Amygdala (tissue), 56 donors: ENCODE measurements around the gene DNAH7.
"Not testable (repeated sequence)": the region's sequence is repeated elsewhere in the genome, so short reads cannot be mapped to it uniquely, and the experiment has no call there.

Experiments
- DNase-seq, 56 donors: peaks; one replicate each; lab custom pipeline; 2025; lab: John Stamatoyannopoulos, UW

Gene DNAH7

DNA sequence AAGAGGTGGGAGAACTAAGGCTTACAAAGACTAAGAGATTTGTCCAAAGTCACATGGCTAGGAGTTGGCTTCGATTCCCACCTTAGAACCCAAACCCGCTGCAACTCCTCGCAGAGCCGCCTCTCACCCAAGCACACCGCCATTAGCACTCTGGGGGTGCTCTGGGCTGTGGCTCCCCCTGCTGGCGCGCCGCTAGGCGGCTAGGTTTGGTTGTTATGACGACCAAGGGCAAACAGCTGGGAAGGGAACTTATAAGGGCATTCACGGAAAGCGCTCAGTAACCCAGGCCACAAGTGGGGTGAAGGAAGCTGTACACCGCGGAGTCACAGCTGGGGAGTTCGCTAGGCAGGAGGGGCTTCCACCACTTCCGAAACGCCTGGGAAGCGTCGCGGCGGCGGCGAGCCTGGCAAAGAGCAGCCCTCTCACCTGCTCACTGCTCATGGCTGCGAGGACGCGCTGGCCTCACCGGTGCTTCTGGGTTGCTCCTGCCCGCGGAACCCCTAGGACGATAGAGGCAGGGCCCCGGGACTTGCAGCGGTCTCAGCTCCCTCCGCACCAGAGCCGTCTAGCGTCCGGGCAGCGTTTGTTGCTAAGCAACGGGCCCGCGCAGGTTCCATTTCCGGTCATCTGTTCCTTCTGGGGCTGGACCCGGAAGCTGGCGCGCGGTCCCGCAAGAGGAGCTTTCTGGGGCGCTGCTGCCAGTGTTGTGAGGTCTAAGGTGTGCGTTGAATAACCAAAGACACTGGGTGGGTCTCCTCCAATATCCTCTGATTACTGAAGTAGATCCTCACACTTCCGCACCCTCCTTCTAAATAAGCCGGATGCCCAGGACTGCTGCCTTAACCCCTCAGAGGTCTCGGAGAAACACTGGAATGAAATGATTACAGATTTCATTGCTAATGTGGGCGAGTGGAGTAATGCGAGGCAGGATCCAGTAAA lies at the start of gene DNAH7:
DNAH7 (minus strand) TSS at position 567 of the 939 bp plus-strand sequence; CDS start at position 441, 126 bp downstream.
- peak; percentile 26 to 93 (median 75) for DNase-seq

DNA sequence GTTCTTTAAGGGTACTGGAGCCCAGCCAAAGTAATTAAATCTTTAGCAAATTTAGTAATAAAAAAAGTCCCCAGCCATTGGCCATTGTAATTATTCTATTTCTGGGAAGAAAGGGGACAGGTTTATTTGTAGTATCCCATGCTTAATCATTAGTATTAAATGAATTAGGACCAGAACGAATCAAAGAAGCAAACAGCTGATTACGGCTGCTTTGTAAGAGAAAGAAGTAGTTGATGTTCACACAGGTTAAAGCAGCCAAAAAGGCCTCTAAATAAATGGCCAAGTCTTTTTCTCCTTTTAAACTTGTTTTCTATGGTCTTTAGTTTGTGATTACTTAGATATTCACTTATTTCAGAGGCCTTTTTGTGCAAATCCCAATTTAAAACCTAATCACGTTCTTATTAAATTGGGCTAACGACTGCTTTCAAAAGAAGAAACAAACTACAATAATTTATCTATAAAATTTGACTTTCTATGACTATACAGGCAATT lies 48.6 kb upstream of the DNAH7 start:
- DNase-seq: no peak

DNA sequence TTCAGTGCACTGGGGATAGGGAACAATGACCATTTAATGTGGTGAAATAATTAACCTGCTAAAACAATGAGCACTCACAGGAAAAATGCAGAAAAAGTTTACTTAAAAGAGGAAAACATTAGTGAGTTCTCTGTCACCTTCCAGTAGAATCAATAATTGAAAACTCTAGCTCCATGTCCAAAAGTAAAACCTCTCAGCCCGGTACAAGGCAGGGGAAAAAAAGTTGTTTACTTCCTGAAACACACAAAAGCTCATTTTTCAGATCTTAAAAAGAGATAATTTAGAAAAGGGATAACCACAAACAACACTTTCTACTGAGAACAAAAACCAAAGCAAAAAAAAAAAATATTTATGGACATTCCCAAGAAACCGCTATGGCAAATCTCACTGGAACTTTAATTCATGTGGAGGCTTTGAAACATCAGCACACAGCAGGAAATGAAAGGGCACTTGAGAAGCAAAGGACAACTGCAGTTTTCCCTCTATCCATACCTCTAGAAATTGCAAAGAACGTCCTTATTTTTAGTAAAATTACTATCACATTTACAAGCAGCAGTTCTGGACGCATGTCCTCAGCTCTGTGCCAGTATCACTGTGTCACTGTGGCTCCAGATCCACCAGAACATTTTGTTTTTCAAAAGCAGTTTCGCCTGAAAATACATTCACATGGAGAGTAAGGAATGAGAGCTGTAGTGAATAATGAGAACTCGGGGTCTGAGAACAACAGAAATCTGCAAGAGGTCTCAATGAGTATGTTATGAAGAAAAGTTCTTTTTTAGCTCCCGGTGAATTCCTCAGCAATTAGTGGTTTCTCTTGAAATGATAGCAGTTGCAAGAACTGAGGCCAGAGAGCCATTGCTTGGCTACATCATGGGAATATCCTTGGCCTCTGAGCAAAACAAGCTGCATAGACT lies 44.7 kb upstream of the DNAH7 start:
- DNase-seq: peak in 5 of 56 donors; percentile 7 to 23 (median 15)

DNA sequence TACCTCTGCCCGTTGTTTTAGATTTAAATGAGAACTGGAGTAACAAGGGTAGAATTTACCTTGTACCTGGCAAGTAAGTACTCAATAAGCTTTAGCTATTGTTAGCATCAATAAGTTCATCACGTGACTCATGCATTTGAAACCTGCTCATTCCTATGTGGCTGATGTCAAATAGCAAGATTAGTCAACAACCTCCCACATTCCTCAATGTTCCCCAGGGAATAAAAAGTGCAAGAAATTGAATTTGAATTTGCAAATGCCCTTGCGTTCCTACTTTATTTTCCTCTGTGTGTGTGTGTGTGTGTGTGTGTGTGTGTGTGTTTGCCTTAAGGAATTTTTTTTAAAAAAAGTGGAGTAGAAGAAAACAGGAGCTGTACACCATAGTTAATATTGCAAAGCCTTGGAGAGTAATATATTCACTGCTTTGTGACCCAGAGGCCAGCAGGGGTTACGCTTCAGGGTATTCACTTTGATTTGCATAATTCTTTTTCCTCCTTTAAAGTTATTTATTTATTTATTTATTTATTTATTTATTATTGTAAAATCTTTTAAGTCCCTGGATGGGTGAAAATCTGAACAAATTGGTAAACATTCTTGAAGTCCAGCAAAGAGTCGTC lies 43.9 kb upstream of the DNAH7 start:
- peak in 1 of 56 donors; percentile 2 for DNase-seq

DNA sequence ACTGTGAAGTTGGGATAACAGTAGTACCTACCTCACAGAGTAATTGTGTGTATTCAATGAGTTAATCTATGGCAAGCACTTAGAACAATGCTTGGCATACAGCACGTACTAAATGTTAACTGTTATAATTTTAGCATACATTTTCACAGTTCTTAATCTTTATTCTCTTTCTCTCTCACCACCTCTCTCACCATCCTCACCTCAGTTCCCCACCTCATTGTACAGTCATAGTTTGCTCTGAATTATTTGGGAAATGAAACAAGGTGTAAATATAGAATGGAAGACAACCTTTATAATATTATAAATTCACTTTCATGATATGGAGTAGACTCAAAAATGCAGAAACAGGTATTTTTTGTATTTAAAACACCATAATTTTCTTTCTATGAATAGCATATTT lies 40.0 kb upstream of the DNAH7 start:
- no peak for DNase-seq

DNA sequence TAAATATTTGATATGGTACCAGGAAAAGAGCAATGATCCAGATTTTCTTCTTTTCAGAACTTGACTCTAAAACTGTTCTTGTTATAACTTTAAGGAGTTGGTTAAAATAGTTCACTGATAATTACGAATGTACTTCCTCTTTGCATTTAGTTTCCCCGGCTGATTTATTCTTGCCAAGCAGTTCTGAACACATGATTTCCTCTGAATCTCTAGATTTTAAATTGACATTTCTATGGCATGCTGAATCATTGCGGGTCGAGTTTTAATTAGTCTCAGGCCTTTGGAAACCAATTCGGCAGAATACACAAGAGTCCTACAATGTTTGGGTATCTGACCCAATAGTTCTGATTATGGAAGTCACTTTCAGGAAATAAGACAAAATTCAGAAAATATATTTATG lies 37.3 kb upstream of the DNAH7 start:
- no peak for DNase-seq

DNA sequence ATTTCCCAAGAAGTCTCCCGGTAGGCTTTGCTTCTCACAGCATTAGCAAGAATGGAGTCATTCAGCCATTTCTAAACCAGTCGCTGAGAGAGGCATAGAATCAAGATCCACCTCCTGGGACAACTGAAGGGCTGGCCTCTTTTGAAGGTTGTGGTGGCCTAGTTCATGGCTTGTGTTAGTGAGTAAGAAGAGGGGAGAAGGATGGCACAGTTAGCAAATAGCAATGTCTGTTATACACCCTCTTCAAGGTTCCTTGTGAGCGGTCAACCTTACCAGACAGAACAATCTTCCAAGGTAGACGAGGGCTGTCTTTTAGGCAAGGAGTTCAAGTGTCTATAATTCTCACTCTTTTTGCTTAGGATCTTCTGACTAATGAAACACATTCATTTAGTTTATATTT lies 35.4 kb upstream of the DNAH7 start:
- no peak for DNase-seq

DNA sequence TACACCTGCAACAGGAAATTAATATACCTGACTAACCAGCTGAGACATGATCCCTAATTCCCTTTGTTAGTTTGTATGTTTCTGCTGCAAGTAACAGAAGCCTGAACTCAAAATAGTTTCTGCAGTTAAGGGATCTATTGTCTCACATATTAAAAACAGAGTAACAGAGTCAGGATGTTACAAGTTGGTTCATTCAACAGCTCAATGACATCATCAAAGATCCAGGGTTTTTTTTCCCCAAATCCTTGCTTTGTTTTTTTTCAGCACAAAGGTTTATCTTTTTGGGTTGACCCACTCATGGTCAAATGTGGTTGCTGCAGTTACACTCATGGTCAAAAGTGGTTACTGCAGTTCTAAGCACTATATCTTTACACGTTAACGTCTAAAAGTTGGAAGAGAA lies 35.0 kb upstream of the DNAH7 start:
- DNase-seq: no peak

DNA sequence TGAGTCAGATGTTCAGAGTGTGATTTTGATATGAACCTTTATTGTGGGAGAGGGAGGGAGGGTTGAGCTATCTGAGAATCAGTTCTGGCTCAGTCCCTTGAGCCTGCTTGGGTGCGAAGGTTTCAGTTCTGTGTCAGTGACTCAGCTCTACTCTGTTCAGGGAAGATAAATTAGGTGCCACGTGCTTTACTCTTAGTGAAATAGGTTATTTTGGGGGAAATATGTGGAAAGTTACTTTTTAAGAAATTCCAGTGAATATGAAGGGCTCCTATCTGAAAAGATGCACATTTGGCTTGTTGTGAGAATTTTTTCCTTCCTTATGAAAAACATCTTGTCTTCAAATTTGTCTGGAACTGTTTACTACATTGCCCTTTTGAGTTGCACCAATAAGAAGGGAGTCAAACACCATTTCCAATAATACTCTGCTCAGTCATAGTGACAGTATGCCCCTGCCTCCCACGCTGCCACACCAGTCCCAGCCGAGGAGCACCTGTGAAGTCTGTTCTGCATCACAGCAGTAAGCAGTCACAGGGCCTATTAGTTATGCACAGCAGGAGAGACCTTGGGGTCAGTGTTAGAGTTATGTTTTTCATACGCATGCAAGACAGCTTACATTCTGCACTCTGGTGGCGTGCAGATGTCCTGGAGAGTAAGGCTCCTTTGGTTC lies 32.8 kb upstream of the DNAH7 start:
- DNase-seq: no peak

DNA sequence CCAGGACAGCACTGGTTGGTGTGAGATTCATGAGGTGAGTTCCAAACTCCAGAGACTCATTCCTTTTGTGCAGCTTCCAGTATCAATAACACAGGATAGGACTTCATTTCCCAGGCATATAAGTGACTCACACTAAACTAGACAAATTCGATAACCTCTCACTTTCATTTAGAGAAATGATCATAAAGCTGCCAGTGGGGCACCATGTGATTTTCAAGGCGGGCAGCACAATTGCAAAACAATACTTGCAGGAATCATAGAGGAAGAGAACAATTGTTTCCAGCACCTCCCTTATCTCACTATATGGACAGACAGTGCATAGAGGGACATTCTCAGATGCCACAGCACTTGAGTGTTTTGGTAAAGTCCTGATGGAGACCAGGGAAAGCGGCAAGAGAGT lies 31.3 kb upstream of the DNAH7 start:
- no peak for DNase-seq

DNA sequence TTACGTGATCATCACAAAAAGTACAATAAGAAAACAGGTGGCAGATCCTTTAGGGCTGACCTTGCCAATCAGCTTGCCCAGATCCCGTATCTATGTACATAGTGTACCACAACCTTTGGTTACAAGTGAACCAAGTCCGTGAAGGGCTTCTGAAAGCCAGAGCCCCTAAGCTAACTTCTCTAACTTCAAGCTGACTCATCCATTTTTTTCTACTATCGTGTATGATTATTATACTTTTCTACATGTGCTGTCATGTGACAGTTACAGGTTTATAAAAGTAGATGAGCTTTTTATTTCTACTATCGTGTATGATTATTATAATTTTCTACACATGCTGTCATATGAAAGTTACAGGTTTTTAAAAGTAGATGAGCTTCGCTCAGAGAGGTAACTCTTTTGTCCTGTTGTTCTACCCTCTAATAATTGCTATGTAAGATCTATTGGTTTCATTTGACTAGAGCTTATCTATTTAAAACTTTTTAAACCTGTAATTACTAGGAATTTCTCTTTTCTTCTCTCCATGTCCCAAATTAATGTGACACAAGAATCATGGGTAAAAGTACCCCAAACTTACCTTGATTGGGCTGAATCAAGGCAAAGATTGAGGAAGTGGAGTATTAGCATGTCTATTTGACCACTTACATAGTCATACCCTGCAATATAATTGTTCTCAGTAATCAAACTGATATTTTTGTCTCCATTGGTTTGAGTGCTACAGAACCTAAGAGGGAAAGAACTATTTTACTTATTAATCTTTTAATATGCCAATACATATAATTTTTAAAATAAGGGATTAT lies 29.4 kb upstream of the DNAH7 start:
- DNase-seq: no peak

DNA sequence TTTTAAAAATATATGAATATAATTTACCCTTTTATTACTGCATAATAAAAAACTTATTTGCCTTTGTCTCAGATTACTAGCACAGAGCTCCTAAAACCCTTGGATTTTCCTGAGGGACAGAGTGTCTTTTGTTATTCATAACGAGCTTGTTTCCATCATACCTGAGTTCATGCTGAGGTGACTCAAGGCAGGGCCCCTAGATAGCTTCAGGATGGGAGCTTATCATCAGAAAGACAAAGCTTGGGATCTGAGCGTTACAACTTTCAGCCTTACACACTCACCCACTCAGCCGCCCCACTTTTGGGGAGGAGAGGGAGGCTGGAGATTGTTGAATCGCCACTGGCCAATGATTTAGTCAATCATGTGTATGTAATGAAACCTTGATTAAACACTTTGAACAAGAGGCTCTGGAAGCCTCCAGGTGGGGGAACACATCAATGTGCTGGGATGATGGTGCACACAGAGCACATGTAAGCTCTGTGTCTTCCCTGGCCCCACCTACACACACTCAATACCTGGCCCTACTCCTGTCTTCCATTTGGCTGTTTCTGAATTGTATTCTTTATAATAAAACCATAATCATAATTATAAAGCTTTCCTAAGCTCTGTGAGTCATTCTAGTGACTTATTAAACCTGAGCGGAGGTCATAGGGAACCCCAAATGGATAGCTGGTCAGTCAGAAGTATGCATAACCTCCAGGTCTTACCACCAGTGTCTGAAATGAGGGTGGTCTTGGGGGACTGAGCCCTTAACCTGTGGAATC lies 28.5 kb upstream of the DNAH7 start:
- DNase-seq: no peak

DNA sequence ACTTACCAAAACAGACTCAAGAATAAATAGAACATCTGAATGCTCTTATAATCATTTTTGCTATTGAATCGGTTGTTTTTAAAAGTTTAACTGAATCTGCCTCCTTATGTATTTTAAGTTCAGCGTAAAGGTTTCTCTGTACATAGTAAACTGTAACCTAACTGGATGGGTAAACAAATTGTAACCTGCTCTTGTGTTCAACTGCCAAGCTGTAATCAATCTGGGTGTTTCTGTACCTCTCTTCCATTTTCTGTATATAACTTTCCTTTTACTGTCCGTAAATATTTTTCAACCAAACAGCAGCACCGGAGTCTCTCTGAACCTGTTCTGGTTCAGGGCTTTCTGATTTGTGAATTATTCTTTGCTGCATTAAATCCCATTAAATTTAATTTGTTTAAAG lies 27.6 kb upstream of the DNAH7 start:
- DNase-seq: no peak

DNA sequence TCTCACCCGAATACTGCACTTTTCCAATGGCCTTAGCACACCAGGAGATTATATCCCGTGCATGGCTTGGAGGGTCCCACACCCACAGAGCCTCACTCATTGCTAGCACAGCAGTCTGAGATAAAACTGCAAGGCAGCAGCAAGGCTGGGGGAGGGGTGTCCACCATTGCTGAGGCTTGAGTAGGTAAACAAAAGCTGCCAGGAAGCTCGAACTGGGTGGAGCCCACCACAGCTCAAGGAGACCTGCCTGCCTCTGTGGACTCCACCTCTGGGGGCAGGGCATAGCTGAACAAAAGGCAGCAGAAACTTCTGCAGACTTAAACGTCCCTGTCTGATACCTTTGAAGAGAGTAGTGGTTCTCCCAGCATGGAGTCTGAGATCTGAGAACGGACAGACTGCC lies 20.8 kb upstream of the DNAH7 start:
- DNase-seq: not testable (repeated sequence)

DNA sequence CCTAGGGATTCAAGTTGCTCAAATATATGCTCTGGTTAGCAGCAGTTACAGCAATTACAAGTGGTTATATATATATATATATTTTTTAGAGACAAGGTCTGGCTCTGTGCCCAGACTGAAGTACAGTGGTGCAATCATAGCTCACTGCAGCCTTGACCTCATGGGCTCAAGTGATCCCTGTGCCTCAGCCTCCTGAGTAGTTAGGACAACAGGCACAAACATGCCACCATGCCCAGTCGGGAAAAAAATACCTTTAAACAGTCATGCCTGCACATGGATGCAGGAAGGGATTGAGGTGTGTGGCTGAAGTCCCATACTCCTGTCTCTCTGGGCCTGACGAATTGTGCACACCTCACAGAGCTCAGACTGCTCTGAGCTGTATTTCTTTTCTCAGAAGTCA lies 19.6 kb upstream of the DNAH7 start:
- no peak for DNase-seq

DNA sequence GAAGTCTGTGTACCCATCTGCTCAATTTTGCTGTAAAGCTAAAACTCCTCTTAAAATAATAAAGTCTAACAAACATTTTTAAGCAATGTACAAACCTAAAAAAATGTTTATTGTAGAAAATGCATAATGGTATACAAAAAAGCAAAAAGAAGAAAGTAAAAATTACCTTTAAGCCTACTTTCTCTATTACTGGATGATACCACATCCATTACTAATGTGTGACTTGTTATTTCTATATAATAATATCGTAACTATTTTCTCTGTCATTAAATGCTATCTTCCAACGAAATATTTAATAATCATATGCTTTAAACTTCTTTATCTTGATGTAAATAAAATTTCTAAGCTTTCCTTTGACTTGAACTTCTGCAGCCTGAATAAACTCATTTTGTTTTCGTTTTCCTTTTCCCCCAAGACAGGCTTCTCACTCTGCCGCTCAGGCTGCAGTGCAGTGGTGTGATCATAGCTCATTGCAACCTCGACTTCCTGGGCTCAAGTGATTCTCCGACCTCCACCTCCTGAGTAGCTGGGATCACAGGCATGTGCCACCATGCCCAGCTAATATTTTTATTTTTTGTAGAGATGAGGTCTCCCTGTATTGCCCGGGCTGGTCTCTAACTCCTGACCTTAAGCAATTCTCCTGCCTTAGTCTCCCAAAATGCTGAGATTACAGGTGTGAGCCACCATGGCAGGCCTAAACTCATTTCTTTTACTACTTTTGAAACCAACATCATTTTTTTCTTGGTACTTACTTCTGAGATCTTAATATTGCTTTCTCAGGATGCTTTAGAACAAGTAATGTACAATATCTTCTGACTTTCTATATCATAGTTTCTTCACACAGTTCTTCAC lies 18.1 kb upstream of the DNAH7 start:
- DNase-seq: no peak

DNA sequence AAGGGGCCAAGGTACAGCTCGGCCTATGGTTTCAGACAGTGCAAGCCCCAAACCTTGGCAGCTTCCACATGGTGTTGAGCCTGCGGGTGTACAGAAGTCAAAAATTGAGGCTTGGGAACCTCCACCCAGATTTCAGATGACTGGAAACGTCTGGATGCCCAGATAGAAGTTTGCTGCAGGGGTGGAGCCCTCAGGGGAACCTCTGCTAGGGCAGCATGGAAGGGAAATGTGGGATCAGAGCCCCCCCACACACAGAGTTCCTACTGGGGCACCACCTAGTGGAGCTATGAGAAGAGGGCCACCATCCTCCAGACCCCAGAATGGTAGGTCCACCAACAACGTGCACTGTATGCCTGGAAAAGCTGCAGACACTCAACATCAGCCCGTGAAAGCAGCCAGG lies 15.0 kb upstream of the DNAH7 start:
- no peak for DNase-seq

DNA sequence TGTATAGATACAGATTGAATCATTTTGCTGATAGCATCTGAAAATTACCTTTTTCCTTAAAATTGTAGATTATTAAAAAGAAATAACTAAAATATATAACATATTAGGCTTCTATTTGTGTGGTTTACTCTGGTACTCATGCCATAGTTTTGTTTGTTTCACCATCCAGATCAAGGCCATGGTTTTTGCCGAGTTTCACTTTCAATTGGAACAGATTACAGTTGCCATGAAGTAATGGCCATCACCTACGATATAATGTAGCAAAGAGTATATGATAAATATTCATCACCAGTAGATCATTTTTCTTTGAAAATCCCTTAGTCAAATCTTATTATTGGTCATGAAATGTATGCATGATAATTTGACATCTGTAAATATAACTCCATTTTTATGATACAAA lies 11.9 kb upstream of the DNAH7 start:
- no peak for DNase-seq
